Upper lobe of left lung (tissue), 6 donors: ENCODE data around the gene PANX1. TPM values are rescaled to one million over a fixed set of nuclear protein-coding genes. Genes with fewer than 3 reads are reported as not detected.

Source experiments
- ATAC-seq, 2 donors: fragments of 200-7000 bp; cut with Tn5 transposase; one replicate each; pipeline ENCODE4 v1.9.1; 2022; ENCODE audit warnings: mild to moderate bottlenecking in 2 of 2, moderate library complexity in 2 of 2; ENCODE audit not compliant: low FRiP score in 2 of 2
- DNase-seq, 2 donors: peaks; one replicate each; pipeline ENCODE4 v3.0.0-alpha.2; 2019 to 2020
- H3K27ac ChIP-seq, 4 donors: fragments of 200-600 bp; sonication (generic); one replicate each; pipeline ENCODE4 v1.5.1; 2016 to 2019
- H3K27me3 ChIP-seq, 4 donors: fragments of 200-600 bp; sonication (generic); one replicate each; pipeline ENCODE4 v1.5.1; 2017 to 2019
- H3K36me3 ChIP-seq, 4 donors: fragments of 200-600 bp; sonication (generic); one replicate each; pipeline ENCODE4 v1.5.1; 2016 to 2019
- H3K4me1 ChIP-seq, 4 donors: fragments of 200-600 bp; sonication (generic); one replicate each; pipeline ENCODE4 v1.5.1; 2018 to 2019
- H3K4me3 ChIP-seq, 4 donors: fragments of 200-600 bp; sonication (generic); one replicate each; pipeline ENCODE4 v1.5.1; 2017 to 2019; ENCODE audit warnings: mild to moderate bottlenecking in 2 of 4, moderate library complexity in 1 of 4
- H3K9me3 ChIP-seq, 4 donors: fragments of 200-600 bp; sonication (generic); one replicate each; pipeline ENCODE4 v1.5.1; 2018 to 2019
- CTCF ChIP-seq, 6 experiments: fragments of 450-650 bp in 4 of 6; fragments of 200-600 bp in 2 of 6; sonication (generic) in 2 of 6; IDR thresholded peaks; one replicate each; pipeline ENCODE4 v1.5.1; 2016 to 2019; ENCODE audit warnings: antibody characterized with exemption in 6 of 6
- EP300 ChIP-seq, 4 donors: sonication (generic); formaldehyde crosslinking; IDR thresholded peaks; one replicate each; pipeline ENCODE4 v1.5.1; 2017; ENCODE audit warnings: antibody characterized with exemption in 4 of 4, control low read depth in 2 of 4
- POLR2A ChIP-seq, 4 donors: fragments of 450-650 bp; IDR thresholded peaks; one replicate each; pipeline ENCODE4 v1.5.1; 2016 to 2017; ENCODE audit warnings: antibody characterized with exemption in 4 of 4, mild to moderate bottlenecking in 2 of 4
- POLR2AphosphoS5 ChIP-seq, 2 donors: sonication (generic); formaldehyde crosslinking; IDR thresholded peaks; one replicate each; pipeline ENCODE4 v1.5.1; 2017; ENCODE audit warnings: antibody characterized with exemption in 2 of 2
- WGBS, 2 donors: methylation state at CpG; one replicate each; pipeline ENCODE4 v1.1.5; 2017 to 2018; 5-methylcytosine and 5-hydroxymethylcytosine counted together
- total RNA-seq, 6 donors: library from RNA; depleted of rRNA in 4 of 6; stranded (reverse); fragments of >200 nt in 4 of 6; gene quantifications; one replicate each; pipeline versions ENCODE4 v1.1.0 to v1.2.1, GENCODE V29; 2016 to 2021
- donor health status: DM: no; HTN: no; CAD: no; lungs with moderate emphysema.
- donor health status: DM: no; HTN: yes; CAD: no; lungs with severe emphysema.

PANX1 gene
- total RNA-seq, 6 donors from 2014 or later = 7.3 to 32.2 (median 17.8) TPM

GRCh38 chr11:94183251-94183885 lies 54.7 kb downstream of the PANX1 start:
- TF ChIP-seq EP300 (IDR thresholded peaks at IDR 0.05) = no peak
- Histone ChIP-seq H3K27ac (peak overlapping the region in 2 of 4 donors; percentile 2 to 40), H3K9me3 (no peaks in the 10 kb centered on the region), H3K4me1 (peaks cover 3 to 10% (median 4%) of the 10 kb centered on the region in 4 donors), H3K36me3 (peaks cover 0 to 34% (median 20%) of the 10 kb centered on the region in 4 donors), H3K4me3 (no peak overlapping the region), H3K27me3 (no peaks in the 10 kb centered on the region)
- ATAC-seq = peak in 1 of 2 donors; percentile 9
- no peak for DNase-seq
- 72 to 80% methylated on average over 8 of the region's 8 CpGs for WGBS, 2 donors

- H3K4me1 ChIP-seq = peaks cover 3 to 10% (median 4%) of the 10 kb centered on the region in 4 donors
- ATAC-seq (peak; percentile 82 to 92), DNase-seq (peak in 1 of 2 donors; percentile 80)
- no peaks in the 10 kb centered on the region for H3K9me3 ChIP-seq
- H3K4me3 ChIP-seq = peak overlapping the region in 1 of 4 donors; percentile 5
- H3K27me3 ChIP-seq = no peaks in the 10 kb centered on the region
- H3K36me3 ChIP-seq = peaks cover 0 to 29% (median 15%) of the 10 kb centered on the region in 4 donors
- TF ChIP-seq EP300 (IDR thresholded peaks at IDR 0.05) (no peak), POLR2AphosphoS5 (IDR thresholded peaks at IDR 0.05) (no peak), CTCF (IDR thresholded peaks at IDR 0.05) (peak; percentile 66 to 89 (median 82))
- peak overlapping the region; percentile 2 to 40 (median 14) for H3K27ac ChIP-seq
- WGBS, 2 donors = 29 to 35% methylated on average over 7 of the region's 7 CpGs
These were observed 55.2 kb downstream of the PANX1 start for GRCh38 chr11:94183886-94184264.

- WGBS, 2 donors = 58 to 68% methylated on average over 1 of the region's 1 CpG
- no peak for TF ChIP-seq EP300 (IDR thresholded peaks at IDR 0.05)
- no peak for TF ChIP-seq POLR2AphosphoS5 (IDR thresholded peaks at IDR 0.05)
- TF ChIP-seq POLR2A (IDR thresholded peaks at IDR 0.05) = no peak
- no peaks in the 10 kb centered on the region for H3K9me3 ChIP-seq
- H3K27me3 ChIP-seq = no peaks in the 10 kb centered on the region
- H3K27ac ChIP-seq = peak overlapping the region; percentile 2 to 40 (median 14)
- ATAC-seq (no peak), DNase-seq (no peak)
- peaks cover 0 to 29% (median 12%) of the 10 kb centered on the region in 4 donors for H3K36me3 ChIP-seq
- peak overlapping the region in 1 of 4 donors; percentile 5 for H3K4me3 ChIP-seq
- peaks cover 3 to 10% (median 4%) of the 10 kb centered on the region in 4 donors for H3K4me1 ChIP-seq
These were observed 55.7 kb downstream of the PANX1 start for GRCh38 chr11:94184362-94184761.

GRCh38 chr11:94184846-94185245 lies 56.2 kb downstream of the PANX1 start:
- Histone ChIP-seq H3K9me3 (no peaks in the 10 kb centered on the region), H3K27ac (peak overlapping the region in 2 of 4 donors; percentile 21 to 40), H3K36me3 (peaks cover 0 to 24% (median 7%) of the 10 kb centered on the region in 4 donors), H3K27me3 (no peaks in the 10 kb centered on the region), H3K4me3 (no peak overlapping the region), H3K4me1 (peaks cover 3 to 10% (median 4%) of the 10 kb centered on the region in 4 donors)
- DNase-seq = no peak
- TF ChIP-seq POLR2AphosphoS5 (IDR thresholded peaks at IDR 0.05) = no peak
- TF ChIP-seq CTCF (IDR thresholded peaks at IDR 0.05) = no peak
- no peak for TF ChIP-seq EP300 (IDR thresholded peaks at IDR 0.05)
- no peak for TF ChIP-seq POLR2A (IDR thresholded peaks at IDR 0.05)
- no peak for ATAC-seq
- WGBS, 2 donors = 44 to 53% methylated on average over 2 of the region's 2 CpGs

- TF ChIP-seq POLR2A (IDR thresholded peaks at IDR 0.05) = no peak
These were observed 56.9 kb downstream of the PANX1 start for GRCh38 chr11:94185416-94186084.

GRCh38 chr11:94186342-94187203 lies 57.9 kb downstream of the PANX1 start:
- TF ChIP-seq EP300 (IDR thresholded peaks at IDR 0.05) (no peak), POLR2A (IDR thresholded peaks at IDR 0.05) (no peak), POLR2AphosphoS5 (IDR thresholded peaks at IDR 0.05) (no peak), CTCF (IDR thresholded peaks at IDR 0.05) (no peak)
- Histone ChIP-seq H3K27me3 (no peaks in the 10 kb centered on the region), H3K27ac (no peak overlapping the region), H3K36me3 (peaks cover 0 to 7% (median 0%) of the 10 kb centered on the region in 4 donors), H3K9me3 (no peaks in the 10 kb centered on the region), H3K4me3 (no peak overlapping the region), H3K4me1 (peaks cover 3 to 10% (median 4%) of the 10 kb centered on the region in 4 donors)
- ATAC-seq (peak in 1 of 2 donors; percentile 44), DNase-seq (no peak)
- WGBS, 2 donors = 94 to 95% methylated on average over 8 of the region's 8 CpGs

More at GRCh38 chr11:94185416-94186084, 56.9 kb downstream of the PANX1 start:
- H3K27ac ChIP-seq = no peak overlapping the region
- no peak for DNase-seq
- no peaks in the 10 kb centered on the region for H3K9me3 ChIP-seq
- peaks cover 0 to 17% (median 3%) of the 10 kb centered on the region in 4 donors for H3K36me3 ChIP-seq
- H3K27me3 ChIP-seq = no peaks in the 10 kb centered on the region
- no peak for ATAC-seq
- H3K4me3 ChIP-seq = no peak overlapping the region
- H3K4me1 ChIP-seq = peaks cover 3 to 10% (median 4%) of the 10 kb centered on the region in 4 donors
